NOMO-1 treated with DMSO at 0.1 percent for 48 hours (cell line): ENCODE data around the gene THEM4.
A peak's percentile ranks its signal among the peaks of the same experiment; 100 is the strongest.

Experiments
- DNase-seq: peaks from one replicate; lab custom pipeline; 2025; ENCODE audit not compliant: unreplicated experiment; lab: John Stamatoyannopoulos, UW

The THEM4 gene

DNA sequence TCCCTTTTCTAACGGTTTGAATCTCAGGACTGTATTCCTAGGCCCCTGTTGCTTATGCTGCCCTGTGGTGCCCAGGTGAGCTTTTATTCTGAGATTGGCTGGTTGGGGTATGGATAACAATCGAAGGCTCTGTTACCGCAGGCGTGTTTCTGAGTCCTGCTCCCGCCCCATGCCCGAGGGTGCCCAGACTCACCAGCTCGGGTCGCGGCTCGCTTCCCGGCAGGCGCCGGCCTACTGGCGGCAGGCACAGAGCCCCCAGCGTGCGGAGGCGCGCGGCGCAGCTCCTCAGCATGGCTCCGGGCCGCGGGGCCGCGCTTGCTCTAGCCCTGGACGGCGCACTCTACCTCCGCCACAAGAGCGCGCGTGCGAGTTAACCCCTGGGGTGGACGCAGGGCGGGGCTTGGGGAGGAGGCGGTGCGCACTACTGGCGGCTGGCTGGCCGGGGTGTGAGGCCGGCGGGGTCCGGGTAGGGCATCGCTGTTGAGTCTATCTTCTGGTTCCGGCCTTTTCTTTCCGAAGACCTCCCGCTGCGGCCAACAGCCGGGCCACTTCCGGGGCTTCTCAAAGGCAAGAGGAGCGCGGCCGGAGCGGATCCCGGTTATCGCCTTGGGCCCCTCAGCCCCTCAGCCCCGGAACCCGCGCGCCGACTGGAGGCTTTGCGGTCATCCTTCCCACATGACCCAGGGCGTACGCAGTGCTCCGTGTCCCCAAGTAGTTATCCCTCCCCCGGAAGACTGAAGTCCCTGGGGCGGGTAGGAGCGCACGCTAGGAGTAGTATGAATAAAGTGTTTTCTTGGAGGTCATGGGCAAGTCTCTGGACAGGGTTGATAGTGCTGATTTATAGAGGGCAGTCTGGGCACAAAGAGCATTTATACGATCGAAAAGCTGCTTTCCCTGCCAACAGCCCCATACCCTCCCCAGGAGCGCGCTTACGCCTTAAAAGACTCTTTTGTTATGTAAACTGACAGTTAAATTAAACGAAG lies at the start of gene THEM4:
TSS of gene THEM4 (minus strand) at position 345 of the 983 bp plus-strand sequence. CDS start at position 292, 53 bp downstream.
- DNase-seq: peak; percentile 98

- peak; percentile 47 for DNase-seq
Measured at GRCh38 chr1:151958959-151959358, 49.6 kb upstream of the THEM4 start.

DNA sequence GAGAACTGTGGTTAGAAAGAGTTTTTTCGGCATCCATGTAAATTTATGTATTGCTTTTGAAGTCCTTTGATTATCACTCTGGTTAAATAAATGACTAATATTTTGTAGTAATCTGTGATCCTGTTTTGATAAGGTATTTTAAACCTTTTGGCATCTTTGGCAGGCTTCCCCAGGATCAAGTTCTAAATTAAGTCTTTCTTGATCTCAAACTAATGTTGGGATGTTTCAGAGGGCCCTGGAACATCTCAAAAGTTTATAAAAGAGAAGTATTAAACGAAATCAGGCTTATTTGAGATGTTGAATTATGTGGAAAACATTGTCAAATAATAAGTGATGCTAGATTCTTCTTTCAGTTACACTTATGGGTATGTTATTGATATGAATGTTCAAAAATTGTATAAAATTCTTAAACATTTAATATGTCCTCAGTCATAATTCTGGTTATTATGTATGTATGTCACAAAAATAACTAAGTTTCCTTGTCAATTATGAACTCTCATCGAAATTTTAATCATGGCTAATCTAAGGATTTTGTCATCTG lies 47.7 kb upstream of the THEM4 start:
- no peak for DNase-seq

GRCh38 chr1:151953409-151954094 lies 44.2 kb upstream of the THEM4 start:
- DNase-seq: no peak

DNA sequence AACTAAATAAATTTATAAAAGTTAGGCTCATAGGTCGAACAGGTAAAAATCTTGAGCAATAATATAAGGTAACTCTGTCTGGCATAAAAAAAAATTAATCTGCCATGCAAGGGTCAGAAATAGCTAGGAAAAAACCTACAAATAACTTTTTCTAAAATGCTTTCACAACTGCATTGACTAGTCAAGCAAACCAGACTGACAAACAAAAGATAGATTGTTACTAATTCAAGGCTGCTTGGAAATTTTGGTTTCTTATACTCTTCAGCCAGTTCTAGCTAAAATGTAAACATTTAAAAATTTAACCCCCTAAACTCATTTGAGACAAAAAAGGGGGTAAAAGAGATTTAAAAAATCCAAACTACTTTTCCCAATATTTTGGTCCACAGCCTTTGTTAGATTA lies 43.5 kb upstream of the THEM4 start:
- DNase-seq: no peak

DNA sequence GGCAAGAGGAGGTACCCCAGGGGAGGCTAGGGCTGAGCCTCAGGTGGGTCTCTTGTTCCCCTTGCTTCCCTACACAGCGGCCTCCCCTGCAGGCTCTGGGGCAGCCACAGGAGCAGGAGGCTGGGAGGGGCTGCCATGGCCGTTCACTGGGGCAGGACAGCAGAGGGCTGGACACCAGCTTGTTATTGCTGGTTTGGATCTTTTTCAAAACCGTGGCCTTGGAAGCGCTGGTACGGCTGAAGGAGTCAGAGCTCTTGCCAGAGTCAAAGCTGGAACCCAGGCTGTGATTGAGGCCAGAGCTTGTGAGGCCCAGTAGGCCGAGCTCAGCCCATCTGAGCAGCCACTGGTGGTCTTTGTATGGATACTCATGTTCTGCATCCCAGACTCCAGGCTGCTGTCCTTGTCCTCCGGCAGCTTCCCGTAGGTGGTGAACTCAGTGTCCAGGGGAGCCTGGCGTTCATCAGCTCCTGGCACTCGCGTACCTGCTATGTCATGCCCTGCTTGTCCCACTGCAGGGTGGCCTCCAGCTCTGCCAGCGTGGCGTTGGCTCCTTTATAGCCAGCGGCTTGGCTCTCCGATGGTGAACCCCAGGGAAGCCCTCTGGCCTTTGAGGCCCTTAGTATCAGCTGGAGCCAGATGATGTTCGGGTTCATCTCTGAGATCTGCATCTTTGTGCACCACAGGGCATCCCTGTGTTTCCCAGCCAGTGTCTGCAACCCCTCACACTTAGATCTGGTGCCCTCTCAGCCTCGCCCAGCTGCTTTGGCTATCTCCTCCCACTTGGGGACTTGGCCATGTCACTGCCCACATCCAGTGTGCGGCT lies 40.3 kb upstream of the THEM4 start:
- no peak for DNase-seq

- no peak for DNase-seq
Measured at GRCh38 chr1:151948506-151948905, 39.2 kb upstream of the THEM4 start.

DNA sequence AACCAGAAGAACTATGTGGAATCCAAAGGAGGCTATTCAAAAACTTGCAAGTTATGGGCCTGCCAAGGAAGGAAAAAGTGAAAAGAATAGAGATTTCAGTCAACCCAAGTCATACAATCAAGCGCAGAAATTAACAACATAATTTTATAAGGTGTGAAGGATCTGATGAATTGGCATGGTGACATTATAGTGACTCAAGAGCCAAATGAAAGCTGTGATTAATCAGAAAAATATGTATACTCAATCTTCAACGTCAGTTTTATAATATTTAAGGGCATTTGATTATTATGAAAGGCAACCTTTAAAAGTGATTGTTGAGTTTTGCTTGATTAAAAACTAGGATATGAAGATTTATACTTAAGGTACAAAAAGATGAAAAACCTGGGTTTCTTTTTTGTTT lies 37.8 kb upstream of the THEM4 start:
- DNase-seq: no peak

DNA sequence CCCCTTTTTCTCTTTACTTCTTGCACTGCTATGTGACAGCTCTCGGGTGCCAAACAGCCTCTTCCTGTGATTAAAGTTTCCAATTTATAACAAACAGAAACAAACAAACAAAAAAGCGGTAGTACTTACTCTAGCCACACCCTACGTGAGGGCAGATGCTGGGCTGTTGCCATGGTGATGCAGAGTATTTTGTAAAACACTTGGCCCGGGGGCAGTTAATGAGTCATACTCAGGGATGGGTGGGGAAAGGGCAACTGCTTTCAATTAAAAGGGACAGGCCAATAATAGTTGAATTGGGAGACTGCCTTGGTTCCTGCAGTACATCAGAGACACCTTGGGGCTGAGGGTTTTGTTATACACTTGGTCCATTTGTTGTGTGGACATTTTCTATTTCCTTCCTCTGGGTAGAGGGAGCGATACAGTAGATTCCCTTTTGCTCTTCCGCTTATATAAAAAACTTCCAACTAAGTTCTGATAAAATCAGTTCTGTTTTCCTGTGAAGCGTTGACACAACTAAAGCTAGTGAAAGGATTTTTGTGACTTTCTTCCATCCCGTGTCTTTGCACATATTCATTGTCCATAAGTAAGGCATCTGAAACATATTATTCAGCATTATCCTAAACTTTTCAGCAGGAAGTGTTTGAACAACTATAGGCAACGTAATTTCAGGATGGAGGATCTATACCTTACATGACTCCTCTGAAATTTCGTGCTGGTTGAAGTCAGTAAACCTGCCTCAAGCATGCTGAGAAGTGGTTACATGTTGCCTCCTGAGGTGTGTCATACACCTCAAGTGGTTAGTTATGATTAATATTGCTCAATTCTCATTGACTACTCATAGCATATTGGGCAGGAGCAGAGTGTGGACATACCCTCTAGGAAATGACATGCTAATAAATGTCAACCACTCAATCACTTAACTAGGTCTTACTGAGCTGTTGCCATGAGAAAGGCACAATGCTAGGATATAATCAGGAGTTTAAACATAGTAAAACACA lies 36.7 kb upstream of the THEM4 start:
- peak; percentile 99 for DNase-seq

GRCh38 chr1:151944857-151945575 lies 35.7 kb upstream of the THEM4 start:
- no peak for DNase-seq

DNA sequence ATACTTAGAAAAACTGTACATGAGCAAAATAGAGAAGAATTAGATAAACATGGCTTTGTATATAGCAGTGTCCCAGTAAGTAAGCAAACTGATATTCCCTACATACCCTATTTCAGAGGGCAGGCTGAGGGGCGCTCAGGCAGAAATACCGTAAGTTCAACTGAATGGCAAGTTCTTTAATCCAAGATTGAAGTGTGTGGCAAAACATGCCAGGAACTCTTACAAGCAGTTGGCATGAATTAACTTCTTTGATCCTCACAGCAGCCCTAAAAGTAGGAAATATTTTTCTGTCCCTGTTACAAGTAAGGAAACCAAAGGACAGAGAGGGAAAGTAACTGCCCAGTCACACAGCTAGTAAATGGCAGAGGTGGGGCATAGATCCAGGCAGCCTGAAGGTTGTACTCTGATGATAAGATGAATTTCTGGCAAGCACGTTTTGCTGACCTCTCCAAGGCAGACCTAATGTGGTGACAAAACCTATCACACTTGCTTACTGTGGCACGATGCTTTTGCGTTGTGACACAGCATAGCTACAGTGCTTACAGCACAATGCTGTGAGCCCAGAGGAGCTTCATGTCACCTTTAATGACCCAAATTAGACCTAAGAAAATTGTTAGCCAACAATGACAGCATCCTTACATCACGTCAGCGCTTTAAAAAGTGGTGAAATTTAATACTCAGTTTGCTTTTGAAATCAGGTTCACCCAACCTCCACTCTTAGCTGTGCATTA lies 35.0 kb upstream of the THEM4 start:
- peak; percentile 80 for DNase-seq

DNA sequence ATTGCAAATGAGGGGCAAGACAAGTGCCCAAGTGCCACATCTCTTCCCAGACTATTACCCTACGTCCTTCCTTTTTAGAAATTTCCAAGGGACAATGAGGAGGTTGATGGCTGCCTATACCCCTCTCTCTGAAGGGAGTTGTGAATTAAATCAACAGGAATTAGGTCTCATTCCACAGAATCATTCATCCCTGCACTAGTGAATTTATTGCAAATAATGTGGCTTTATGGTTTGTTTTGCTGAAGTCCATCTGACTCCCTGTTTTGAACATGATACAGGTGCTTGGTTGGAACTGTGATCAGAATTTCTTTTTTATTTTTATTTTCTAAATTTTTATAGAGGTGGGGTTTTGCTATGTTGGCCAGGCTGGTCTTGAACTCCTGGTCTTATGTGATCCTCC lies 34.3 kb upstream of the THEM4 start:
- no peak for DNase-seq

DNA sequence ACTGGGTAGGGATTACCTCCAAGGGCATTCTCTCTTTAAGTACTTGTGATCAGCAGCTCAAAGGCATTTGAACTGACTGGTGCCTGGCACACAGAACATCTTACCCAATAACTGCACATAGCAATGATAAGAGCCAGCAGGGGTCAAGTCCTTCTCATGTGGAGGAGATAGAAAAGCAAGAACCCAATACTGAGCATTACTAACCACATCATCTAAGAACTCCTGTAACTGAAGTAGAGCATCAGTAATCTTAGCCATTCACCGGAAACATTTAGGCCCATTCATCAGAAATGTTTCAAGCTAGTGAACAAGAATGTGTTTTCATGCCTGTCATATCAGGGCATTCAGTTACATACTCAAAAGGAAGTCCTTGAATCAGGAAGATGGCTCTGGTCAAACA lies 33.6 kb upstream of the THEM4 start:
- no peak for DNase-seq

- DNase-seq: no peak
Measured at GRCh38 chr1:151940541-151940940, 31.2 kb upstream of the THEM4 start.

- peak; percentile 25 for DNase-seq
Measured at GRCh38 chr1:151939779-151940178, 30.5 kb upstream of the THEM4 start.

GRCh38 chr1:151939141-151939540 lies 29.8 kb upstream of the THEM4 start:
- DNase-seq: no peak

- no peak for DNase-seq
Measured at GRCh38 chr1:151936653-151937052, 27.3 kb upstream of the THEM4 start.

DNA sequence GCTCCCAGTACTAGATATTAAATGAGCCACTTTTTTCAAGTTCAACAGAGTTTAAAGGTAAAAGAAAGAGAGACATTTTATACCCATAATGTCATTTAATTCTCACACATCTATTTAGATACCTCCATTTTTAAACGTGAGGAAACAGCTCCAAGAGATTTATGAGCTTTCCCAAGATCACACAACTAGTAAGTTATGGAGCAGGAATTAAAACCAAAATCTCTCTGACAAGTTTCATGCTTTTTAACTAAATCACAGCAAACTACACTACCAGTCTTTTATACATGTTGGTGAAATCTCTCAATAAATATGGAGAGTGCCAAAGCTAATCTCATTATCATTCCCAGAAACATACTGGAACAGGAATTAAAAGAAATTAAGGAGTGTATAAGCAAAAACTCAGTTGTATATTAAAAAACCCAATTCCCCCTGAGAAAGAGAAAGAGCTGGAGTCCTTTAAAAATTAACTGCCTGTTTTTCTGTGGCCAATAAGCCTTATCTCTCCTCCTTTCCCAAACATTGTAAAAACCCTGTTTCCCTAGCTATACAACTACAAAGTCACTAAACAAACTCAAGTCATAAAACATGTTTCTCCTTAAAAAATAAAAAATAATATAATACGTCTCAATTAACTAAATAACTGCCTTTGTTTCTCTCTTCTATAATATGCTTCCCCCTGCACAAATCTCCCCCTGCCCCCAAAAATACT lies 26.7 kb upstream of the THEM4 start:
- no peak for DNase-seq
